Activated naive CD8-positive, alpha-beta T cell treated with anti-CD3 and anti-CD28 coated beads, Interleukin-2, amount 10 ng/mL, durations not matched to agents 7 days and 5 days (primary cell): ENCODE measurements around the gene ITGA1. TPM values are rescaled to one million over a fixed set of nuclear protein-coding genes. Genes with fewer than 3 reads are reported as not detected.
"Not testable (repeated sequence)": the region's sequence is repeated elsewhere in the genome, so short reads cannot be mapped to it uniquely, and the experiment has no call there.

Experiments used
- ATAC-seq: fragments of 150-1000 bp; cut with Tn5 transposase; one replicate; pipeline ENCODE4 v1.10.0; 2021; ENCODE audit warnings: low read depth, moderate library complexity
- POLR2A ChIA-PET: fragments of 350-600 bp; sonication (Branson Sonifier 250); formaldehyde crosslinking; loops from one replicate; lab custom pipeline; 2021; ENCODE audit warnings: antibody characterized with exemption; lab: Charles Lee
- DNase-seq: peaks from one replicate; pipeline ENCODE4 v3.0.0; 2021
- H3K27ac Mint-ChIP-seq: one replicate; pipeline ENCODE4 v1.8.0; 2022; ENCODE audit warnings: mild to moderate bottlenecking, mixed read lengths
- H3K27me3 Mint-ChIP-seq: one replicate; pipeline ENCODE4 v1.8.0; 2022; ENCODE audit warnings: mild to moderate bottlenecking, moderate library complexity, mixed read lengths
- H3K36me3 Mint-ChIP-seq: one replicate; pipeline ENCODE4 v1.8.0; 2021; ENCODE audit warnings: mild to moderate bottlenecking, mixed read lengths
- H3K4me1 Mint-ChIP-seq: one replicate; pipeline ENCODE4 v1.8.0; 2021; ENCODE audit warnings: mixed read lengths
- H3K4me3 Mint-ChIP-seq: one replicate; pipeline ENCODE4 v1.8.0; 2022; ENCODE audit warnings: mild to moderate bottlenecking, moderate library complexity, mixed read lengths
- H3K9me3 Mint-ChIP-seq: one replicate; pipeline ENCODE4 v1.8.0; 2021; ENCODE audit warnings: mixed read lengths
- total RNA-seq, 2 experiments: library from RNA; stranded (reverse); gene quantifications; one replicate each; pipeline ENCODE4 v1.2.3, GENCODE V29; 2021

Gene ITGA1
- total RNA-seq, 2 experiments from 2014 or later: 21.7 to 23.6 TPM

DNA sequence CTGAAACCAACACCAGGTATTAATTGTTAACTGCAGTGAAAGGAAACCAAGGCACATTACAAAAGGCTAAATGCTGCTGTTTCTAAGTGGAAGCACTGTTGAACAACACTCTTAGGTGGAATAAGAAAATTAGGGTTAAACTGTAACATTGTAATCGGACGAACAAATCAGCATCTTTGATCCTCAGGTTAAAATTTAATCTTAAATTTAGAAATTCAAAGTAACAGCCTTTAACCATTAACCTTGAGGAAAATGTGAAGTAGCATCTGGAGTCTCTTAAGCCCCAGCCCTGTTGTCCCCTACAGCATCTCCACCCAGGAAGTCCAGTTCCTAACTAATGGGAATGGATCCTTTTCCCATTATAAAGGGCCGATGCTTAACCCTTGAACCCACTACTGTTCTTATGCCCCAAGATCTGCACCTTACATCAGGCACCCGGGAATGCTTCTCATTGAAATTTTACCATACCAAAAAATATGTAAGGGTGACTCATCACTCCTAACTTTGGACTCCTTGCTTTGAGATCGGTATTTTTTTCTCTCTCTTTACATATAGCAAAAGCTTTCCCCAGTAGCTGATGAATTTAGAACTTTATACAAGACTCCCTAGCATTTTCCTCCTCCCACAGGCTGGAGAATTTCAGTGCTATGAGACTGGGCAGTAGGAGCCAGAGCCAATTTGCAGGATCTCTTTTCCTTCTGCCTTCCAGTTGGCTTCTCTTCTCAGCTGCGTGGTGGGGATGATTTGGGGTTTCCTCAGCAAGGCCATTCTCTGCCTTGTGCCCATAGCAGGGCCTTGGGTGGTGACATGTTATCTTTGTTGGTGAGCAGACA lies 169.4 kb downstream of the ITGA1 start:
- Mint-ChIP-seq H3K27ac (no peak overlapping the region), H3K4me3 (no peak overlapping the region), H3K9me3 (peaks cover 1% of the 10 kb centered on the region), H3K4me1 (no peaks in the 10 kb centered on the region), H3K36me3 (no peaks in the 10 kb centered on the region), H3K27me3 (no peaks in the 10 kb centered on the region)
- DNase-seq (no peak), ATAC-seq (no peak)
- POLR2A ChIA-PET: no interaction called here

DNA sequence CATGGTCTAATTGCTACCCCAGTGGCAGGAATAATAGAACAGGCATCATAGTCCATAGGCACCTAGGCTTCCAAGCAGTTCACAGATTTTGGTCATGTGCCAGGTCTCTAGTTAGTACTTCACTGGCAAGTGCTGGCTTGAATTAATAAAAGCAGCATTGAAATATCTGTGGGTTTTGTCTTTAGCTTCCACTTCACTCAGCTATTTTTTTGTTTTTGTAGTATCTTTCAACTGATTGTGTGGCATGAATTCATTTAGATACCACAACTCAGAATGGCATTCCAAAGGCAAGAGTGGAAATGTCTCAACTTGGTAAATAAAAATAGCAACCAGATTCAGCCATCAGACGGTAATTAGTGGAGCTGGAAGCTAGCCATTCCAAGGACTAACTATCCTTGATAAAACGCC lies 173.6 kb downstream of the ITGA1 start:
- peaks cover 3% of the 10 kb centered on the region for H3K27me3 Mint-ChIP-seq
- no peak overlapping the region for H3K4me3 Mint-ChIP-seq
- H3K27ac Mint-ChIP-seq: no peak overlapping the region
- H3K36me3 Mint-ChIP-seq: no peaks in the 10 kb centered on the region
- no peak for DNase-seq
- H3K4me1 Mint-ChIP-seq: no peaks in the 10 kb centered on the region
- ATAC-seq: no peak
- POLR2A ChIA-PET: no interaction called here
- peaks cover 1% of the 10 kb centered on the region for H3K9me3 Mint-ChIP-seq

DNA sequence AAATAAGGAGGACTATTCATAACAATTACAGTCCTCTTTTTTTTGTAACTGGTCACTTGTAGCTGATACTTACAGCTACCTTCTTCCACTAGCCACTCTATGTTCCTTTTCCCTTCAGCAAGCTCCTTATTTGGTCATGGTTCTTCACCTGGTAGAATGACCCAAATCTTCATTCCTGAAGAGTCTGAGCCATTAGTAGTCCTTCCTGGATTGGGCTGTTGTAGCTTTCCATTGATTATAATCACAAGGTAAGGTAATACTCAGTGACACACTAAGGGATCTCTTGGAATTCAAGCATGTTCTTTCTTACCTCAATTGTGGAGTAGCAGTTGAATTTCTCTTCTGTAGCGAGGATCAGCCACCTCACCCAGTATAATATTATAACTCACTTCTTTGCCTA lies 175.9 kb downstream of the ITGA1 start:
- POLR2A ChIA-PET: no interaction called here
- no peak for ATAC-seq

DNA sequence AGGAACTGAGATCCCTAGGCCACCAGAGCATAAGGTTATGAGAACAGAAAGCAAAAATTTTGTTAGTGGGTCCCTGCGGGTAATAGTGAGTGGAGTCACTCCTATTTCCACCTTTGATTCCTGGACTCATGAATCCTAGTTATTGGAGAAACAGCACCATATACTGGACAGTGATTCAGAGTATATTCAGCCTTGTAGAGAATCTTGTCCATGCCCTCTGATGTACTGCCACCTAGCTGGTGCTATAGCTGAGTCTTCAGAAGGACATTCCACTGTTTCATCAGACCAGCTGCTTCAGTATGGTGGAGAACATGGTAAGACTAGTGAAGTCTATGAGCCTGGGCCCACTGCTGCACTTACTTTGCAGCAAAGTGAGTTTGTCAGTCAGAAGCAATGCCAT lies 176.4 kb downstream of the ITGA1 start:
- ATAC-seq (no peak), DNase-seq (no peak)
- Mint-ChIP-seq H3K4me3 (no peak overlapping the region), H3K36me3 (no peaks in the 10 kb centered on the region), H3K9me3 (peaks cover 13% of the 10 kb centered on the region), H3K27ac (no peak overlapping the region), H3K27me3 (peaks cover 23% of the 10 kb centered on the region), H3K4me1 (no peaks in the 10 kb centered on the region)
- POLR2A ChIA-PET: no interaction called here

More for the DNA sequence above, 175.9 kb downstream of the ITGA1 start:
- Mint-ChIP-seq H3K36me3 (no peaks in the 10 kb centered on the region), H3K27ac (no peak overlapping the region), H3K4me3 (no peak overlapping the region), H3K27me3 (peaks cover 20% of the 10 kb centered on the region), H3K4me1 (no peaks in the 10 kb centered on the region), H3K9me3 (peaks cover 8% of the 10 kb centered on the region)
- DNase-seq: no peak

DNA sequence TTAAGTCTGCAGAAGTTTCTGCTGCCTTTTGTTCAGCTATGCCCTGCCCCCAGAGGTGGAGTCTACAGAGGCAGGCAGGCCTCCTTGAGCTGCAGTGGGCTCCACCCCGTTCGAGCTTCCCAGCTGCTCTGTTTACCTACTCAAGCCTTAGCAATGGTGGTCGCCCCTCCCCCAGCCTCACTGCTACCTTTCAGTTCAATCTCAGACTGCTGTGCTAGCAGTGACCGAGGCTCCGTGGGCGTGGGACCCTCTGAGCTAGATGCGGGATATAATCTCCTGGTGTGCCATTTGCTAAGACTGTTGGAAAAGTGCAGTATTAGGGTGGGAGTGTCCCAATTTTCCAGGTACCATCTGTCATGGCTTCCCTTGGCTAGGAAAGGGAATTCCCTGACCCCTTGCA lies 188.4 kb downstream of the ITGA1 start:
- Mint-ChIP-seq H3K9me3 (peaks cover 13% of the 10 kb centered on the region), H3K27me3 (peaks cover 38% of the 10 kb centered on the region)
- H3K27ac Mint-ChIP-seq, H3K4me3 Mint-ChIP-seq, ATAC-seq, DNase-seq, POLR2A ChIA-PET, H3K4me1 Mint-ChIP-seq, H3K36me3 Mint-ChIP-seq: not testable (repeated sequence)

DNA sequence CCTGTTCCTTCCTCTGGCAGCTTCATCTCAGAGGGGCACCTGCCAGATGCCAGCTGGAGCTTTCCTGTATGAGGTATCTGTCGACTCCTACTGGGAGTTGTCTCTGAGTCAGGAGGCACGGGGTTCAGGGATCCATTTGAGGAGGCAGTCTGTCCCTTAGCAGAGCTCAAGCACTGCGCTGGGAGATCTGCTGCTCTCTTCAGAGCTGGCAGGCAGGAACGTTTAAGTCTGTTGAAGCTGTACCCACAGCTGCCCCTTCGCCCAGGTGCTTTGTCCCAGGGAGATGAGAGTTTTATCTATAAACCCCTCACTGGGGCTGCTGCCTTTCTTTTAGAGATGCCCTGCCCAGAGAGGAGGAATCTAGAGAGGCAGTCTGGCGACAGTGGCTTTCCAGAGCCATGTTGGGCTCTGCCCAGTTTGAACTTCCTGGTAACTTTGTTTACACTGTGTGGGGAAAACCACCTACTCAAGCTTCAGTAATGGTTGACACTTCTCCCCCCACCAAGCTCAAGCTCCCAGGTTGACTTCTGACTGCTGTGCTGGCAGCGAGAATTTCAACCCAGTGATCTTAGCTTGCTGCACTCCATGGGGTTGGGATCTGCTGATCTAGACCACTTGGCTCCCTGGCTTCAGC lies 189.7 kb downstream of the ITGA1 start:
- POLR2A ChIA-PET: no interaction called here
- H3K36me3 Mint-ChIP-seq: peaks cover 6% of the 10 kb centered on the region
- peaks cover 35% of the 10 kb centered on the region for H3K27me3 Mint-ChIP-seq
- ATAC-seq: no peak
- H3K9me3 Mint-ChIP-seq: peaks cover 11% of the 10 kb centered on the region
- H3K4me1 Mint-ChIP-seq: peaks cover 2% of the 10 kb centered on the region
- no peak overlapping the region for H3K4me3 Mint-ChIP-seq
- H3K27ac Mint-ChIP-seq: no peak overlapping the region
- no peak for DNase-seq

DNA sequence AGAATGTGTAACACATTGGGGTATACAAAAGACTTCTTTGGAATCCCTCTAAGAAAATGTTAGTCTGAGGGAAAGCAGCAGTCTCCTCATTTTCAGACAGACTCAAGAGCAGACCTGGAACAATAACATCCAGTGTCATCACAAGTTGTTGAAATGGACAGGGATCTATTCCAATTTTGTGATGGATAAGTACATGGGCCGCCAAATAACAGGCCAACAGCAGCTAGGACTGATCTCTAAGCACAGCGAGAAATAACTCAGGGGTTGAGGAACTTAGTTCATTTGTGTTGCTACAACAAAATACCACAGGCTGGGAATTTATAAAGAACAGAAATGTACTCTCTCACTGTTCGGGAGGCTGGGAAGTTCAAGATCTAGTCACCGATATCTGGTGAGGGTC lies 193.8 kb downstream of the ITGA1 start:
- POLR2A ChIA-PET: no interaction called here
- peaks cover 4% of the 10 kb centered on the region for H3K9me3 Mint-ChIP-seq
- H3K4me1 Mint-ChIP-seq: peaks cover 4% of the 10 kb centered on the region
- no peaks in the 10 kb centered on the region for H3K36me3 Mint-ChIP-seq
- DNase-seq (no peak), ATAC-seq (no peak)
- peaks cover 39% of the 10 kb centered on the region for H3K27me3 Mint-ChIP-seq
- H3K4me3 Mint-ChIP-seq: no peak overlapping the region
- no peak overlapping the region for H3K27ac Mint-ChIP-seq

DNA sequence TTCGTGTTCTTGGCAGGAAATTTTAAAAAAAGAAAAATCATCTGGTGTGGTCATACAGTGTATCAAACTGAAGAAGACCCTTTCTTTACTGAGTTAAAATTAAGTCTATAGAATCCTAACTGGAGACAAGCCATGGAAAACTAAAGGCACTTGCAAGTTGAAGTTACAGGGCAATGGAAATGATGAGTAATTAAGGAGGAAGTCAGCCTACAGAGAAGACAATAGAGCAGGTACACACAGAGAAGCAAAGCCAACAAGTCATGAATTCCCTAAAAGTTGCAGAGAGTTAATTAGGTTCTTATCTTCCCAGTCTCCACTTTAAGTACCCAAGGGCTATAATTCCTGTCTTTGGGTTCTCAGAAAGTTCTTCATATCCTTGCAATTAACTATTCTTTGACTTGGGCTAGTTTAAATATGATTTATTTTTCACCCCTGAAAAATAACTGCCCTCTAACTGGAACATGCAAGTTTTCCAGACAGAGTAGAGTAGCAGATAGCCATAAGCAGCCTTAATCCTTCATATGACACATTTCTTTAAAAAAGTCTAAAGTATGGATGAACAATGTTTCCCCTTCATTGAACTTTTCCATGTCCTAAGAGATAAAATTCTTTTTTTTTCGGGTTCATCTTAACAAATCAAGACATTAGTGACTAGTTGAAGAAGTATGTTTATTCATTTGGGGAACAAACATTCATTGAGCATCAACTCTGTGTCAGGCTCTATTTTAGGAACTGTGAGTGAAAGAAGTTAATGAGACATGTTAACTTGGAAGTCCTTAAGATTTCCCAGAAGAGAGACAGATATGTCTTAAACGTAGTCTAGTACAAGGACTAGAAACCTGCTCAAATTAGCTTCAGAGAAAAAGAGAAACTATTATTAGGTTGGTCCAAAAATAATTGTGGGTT lies 196.3 kb downstream of the ITGA1 start:
- ATAC-seq: no peak
- no peaks in the 10 kb centered on the region for H3K36me3 Mint-ChIP-seq
- DNase-seq: no peak
- no peak overlapping the region for H3K4me3 Mint-ChIP-seq
- H3K4me1 Mint-ChIP-seq: peaks cover 13% of the 10 kb centered on the region
- H3K27ac Mint-ChIP-seq: no peak overlapping the region
- POLR2A ChIA-PET: interaction anchor here (0.7 kb wide), 1 partner anchor 31 kb away, joined by 5 read pairs; no protein-coding TSS in a partner anchor
- no peaks in the 10 kb centered on the region for H3K9me3 Mint-ChIP-seq
- peaks cover 46% of the 10 kb centered on the region for H3K27me3 Mint-ChIP-seq

DNA sequence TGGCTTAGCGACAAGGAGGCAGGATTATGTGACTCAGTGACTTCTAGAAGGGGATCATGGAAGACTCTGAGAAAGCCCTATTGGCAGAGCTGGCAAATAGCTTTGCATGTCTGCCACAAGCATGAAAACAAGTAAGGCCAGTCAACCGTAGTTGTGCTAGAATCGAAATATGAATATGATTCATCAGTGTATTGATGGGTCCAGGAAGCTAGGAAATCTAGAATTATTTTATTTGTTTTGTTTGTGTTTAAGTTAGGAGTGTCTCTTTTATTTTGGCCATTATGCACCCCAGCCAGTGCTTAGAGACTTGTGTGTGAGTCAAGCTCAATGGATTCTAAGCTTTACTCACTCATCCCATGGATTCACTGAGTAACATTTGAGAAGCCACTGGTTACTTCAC lies 197.6 kb downstream of the ITGA1 start:
- no peak overlapping the region for H3K4me3 Mint-ChIP-seq
- H3K9me3 Mint-ChIP-seq: no peaks in the 10 kb centered on the region
- H3K27ac Mint-ChIP-seq: no peak overlapping the region
- DNase-seq (no peak), ATAC-seq (no peak)
- POLR2A ChIA-PET: interaction anchor here (0.7 kb wide), 2 partner anchors 42 to 111 kb away, joined by 3 to 9 read pairs; no protein-coding TSS in a partner anchor
- H3K4me1 Mint-ChIP-seq: peaks cover 13% of the 10 kb centered on the region
- H3K36me3 Mint-ChIP-seq: no peaks in the 10 kb centered on the region
- peaks cover 41% of the 10 kb centered on the region for H3K27me3 Mint-ChIP-seq

DNA sequence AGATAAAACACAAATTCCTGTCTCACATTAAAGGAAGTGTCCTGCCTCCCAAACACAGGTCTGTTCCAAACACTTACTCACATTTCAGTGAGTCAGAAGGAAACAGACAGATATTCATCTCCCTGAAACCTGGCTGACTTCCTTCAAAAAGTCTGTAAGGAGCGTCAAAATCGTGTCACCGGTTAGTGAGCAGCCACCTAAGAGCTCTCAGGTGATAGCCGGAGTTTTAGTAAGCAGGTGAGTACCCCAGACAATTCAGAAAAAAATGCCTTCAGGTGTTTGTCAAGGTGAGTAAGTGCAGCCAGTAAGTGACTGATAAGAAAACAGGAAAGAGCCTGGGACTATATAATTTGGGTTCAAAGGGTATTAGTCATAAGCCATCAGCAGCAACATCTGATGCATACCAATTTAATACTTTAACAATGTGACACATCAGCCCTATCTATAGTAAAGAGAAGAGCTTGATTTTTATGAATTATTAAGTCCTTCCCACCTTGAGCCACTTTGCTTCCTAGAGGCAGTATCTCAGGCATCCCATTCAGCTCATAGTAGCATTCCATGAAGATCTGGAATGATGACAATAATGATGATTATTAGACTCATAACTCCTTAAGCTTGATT lies 200.1 kb downstream of the ITGA1 start:
- DNase-seq: no peak
- Mint-ChIP-seq H3K36me3 (peaks cover 8% of the 10 kb centered on the region), H3K4me1 (peaks cover 15% of the 10 kb centered on the region), H3K9me3 (no peaks in the 10 kb centered on the region), H3K27me3 (peaks cover 39% of the 10 kb centered on the region), H3K4me3 (peak overlapping the region; percentile 81), H3K27ac (no peak overlapping the region)
- POLR2A ChIA-PET: interaction anchor here (0.6 to 1.1 kb wide), 2 partner anchors 48 to 51 kb away, joined by 3 to 4 read pairs; no protein-coding TSS in a partner anchor
- ATAC-seq: no peak

DNA sequence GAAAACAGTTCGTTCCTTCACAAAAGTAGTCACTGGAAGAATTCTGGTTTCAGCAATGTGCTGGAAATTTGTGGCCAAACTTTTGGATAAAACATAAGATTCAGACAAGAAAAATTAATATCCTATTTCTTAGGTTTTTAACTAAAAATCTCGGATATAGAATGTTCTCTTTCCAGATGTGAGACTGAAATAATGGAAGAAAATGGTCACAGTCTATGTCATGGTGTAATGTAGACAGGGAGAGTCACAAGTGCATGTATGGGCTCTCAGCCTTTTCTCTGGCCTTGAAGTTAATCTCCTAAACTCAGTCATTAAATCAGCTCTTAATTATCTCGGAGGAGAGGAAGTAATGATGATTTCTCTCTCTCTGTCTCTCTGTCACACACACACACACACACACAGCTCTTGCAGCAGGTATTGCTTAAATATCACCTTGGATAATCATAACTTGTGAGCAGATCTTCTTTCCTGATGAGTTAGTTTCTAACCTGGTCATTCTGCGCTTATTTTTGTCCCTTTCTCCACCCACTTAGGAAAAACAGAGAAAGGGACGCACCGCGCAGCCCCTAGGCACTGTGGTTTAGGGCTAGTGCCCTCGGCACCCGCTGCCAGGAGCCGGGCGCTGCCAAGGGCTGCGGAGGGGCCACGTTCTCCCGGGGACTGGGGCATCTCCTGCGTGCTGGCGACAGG lies 200.8 kb downstream of the ITGA1 start:
- Mint-ChIP-seq H3K27me3 (peaks cover 35% of the 10 kb centered on the region), H3K27ac (peak overlapping the region; percentile 62), H3K9me3 (no peaks in the 10 kb centered on the region), H3K36me3 (peaks cover 14% of the 10 kb centered on the region), H3K4me3 (peak overlapping the region; percentile 81), H3K4me1 (peaks cover 15% of the 10 kb centered on the region)
- no peak for DNase-seq
- ATAC-seq: no peak
- POLR2A ChIA-PET: no interaction called here

DNA sequence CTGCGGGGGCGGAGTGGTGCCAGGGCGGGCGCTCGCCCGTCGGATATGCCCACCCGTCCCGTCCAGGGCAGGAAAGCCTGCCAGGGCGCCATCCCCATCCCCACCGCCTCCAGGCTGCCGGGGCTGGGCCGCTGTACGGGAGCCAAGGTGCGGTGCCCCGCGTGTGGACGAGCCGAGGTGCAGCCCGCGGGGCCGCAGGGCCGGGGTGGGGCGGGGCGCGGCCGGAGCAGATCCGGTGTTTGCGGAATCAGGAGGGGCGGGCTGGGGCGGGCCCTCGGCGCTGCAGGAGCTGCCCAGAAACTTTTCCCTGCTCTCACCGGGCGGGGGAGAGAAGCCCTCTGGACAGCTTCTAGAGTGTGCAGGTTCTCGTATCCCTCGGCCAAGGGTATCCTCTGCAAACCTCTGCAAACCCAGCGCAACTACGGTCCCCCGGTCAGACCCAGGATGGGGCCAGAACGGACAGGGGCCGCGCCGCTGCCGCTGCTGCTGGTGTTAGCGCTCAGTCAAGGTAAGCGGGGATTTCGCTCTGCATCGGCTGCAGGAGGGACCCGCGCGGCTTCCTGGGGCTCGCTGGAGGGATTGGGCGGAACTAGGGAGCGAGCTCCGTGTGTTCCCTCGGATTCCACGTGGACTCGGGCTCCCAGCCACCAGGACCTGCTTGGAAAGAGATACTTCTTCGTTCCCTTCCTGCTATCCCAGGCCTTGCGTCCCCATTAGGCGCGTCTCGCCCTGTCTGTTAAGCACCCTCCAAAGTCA lies 201.5 kb downstream of the ITGA1 start, which contains the start of gene ITGA2:
Gene ITGA2, plus strand, starts transcription at position 328 of the 756 bp plus-strand sequence. Its CDS starts 117 bp downstream, at position 445.
- Mint-ChIP-seq H3K27ac (peak within 1 kb of the TSS; percentile 62), H3K36me3 (peaks cover 16% of the 10 kb centered on the region), H3K9me3 (no peaks in the 10 kb centered on the region), H3K27me3 (peaks cover 28% of the 10 kb centered on the region), H3K4me3 (peak within 1 kb of the TSS; percentile 81), H3K4me1 (peaks cover 13% of the 10 kb centered on the region)
- ATAC-seq (peak; percentile 73), DNase-seq (peak; percentile 68)
- POLR2A ChIA-PET: no interaction called here
